Gastrocnemius medialis (tissue), 4 donors: Measurements from ENCODE around the gene CXXC4. TPM values are rescaled to one million over a fixed set of nuclear protein-coding genes. Genes with fewer than 3 reads are reported as not detected.

Experiments
- ATAC-seq, 2 donors: fragments of 150-250 bp; one replicate each; pipeline ENCODE4 v1.9.1; 2016
- DNase-seq, 2 donors: peaks; one replicate each; pipeline ENCODE4 v3.0.0-alpha.2; 2019
- H3K27ac ChIP-seq, 4 donors: fragments of 200-600 bp; sonication (generic); 1 replicate in 1 of 4; 2 replicates in 3 of 4; pipeline ENCODE4 v1.5.1; 2016 to 2018; ENCODE audit warnings: mild to moderate bottlenecking in 2 of 4, moderate library complexity in 1 of 4
- H3K27me3 ChIP-seq, 3 donors: fragments of 200-600 bp; sonication (generic) in 2 of 3; 1 replicate in 1 of 3; 2 replicates in 2 of 3; pipeline versions ENCODE4 v1.5.1 to v1.6.0; 2016 to 2019; ENCODE audit warnings: mild to moderate bottlenecking in 1 of 3, moderate library complexity in 1 of 3
- H3K36me3 ChIP-seq, 2 donors: fragments of 200-600 bp; sonication (generic) in 1 of 2; one replicate each; pipeline ENCODE4 v1.5.1; 2017 to 2018
- H3K4me1 ChIP-seq, 2 donors: fragments of 200-600 bp; sonication (generic) in 1 of 2; one replicate each; pipeline ENCODE4 v1.5.1; 2016 to 2017; ENCODE audit warnings: mild to moderate bottlenecking in 2 of 2
- H3K4me3 ChIP-seq, 4 donors: fragments of 200-600 bp; sonication (generic) in 3 of 4; 1 replicate in 1 of 4; 2 replicates in 3 of 4; pipeline ENCODE4 v1.5.1; 2016 to 2019; ENCODE audit warnings: mild to moderate bottlenecking in 2 of 4
- H3K9me3 ChIP-seq, 3 donors: fragments of 200-600 bp; sonication (generic) in 2 of 3; 1 replicate in 1 of 3; 2 replicates in 2 of 3; pipeline ENCODE4 v1.5.1; 2016 to 2019
- POLR2A ChIP-seq, 2 donors: fragments of 450-650 bp; IDR thresholded peaks; one replicate each; pipeline ENCODE4 v1.6.1; 2017; ENCODE audit warnings: antibody characterized with exemption in 2 of 2, mild to moderate bottlenecking in 2 of 2, moderate library complexity in 2 of 2
- in situ Hi-C, 4 donors: fragments of 200-750 bp; cut with MboI; loops; one replicate each; pipeline versions ENCODE4 v1.15.0 to v1.8.0; 2017; ENCODE audit warnings: low sequenced_read_pairs in 4 of 4
- intact Hi-C: fragments of 100-400 bp; cut with DNase I; formaldehyde crosslinking; loops from one replicate; pipeline ENCODE4 v1.15.1; 2023; ENCODE audit warnings: low total_unique reads
- total RNA-seq, 4 donors: library from RNA; depleted of rRNA; stranded (reverse); fragments of >200 nt; gene quantifications; one replicate each; pipeline versions ENCODE4 v1.1.0 to v1.2.3, GENCODE V29; 2016
- TF ChIP-seq, protein P1 (sequence below), 5 experiments: fragments of 450-650 bp in 3 of 5; fragments of 200-600 bp in 2 of 5; sonication (generic) in 2 of 5; IDR thresholded peaks in 4 of 5; conservative IDR thresholded peaks in 1 of 5; 1 replicate in 4 of 5; 2 replicates in 1 of 5; pipeline ENCODE4 v1.5.1; 2016 to 2019; ENCODE audit warnings: antibody characterized with exemption in 5 of 5, mild to moderate bottlenecking in 3 of 5, moderate library complexity in 3 of 5

Gene CXXC4
- total RNA-seq, 4 donors from 2014 or later, result 0.17 to 0.36 (median 0.24) TPM; not detected in 1

DNA sequence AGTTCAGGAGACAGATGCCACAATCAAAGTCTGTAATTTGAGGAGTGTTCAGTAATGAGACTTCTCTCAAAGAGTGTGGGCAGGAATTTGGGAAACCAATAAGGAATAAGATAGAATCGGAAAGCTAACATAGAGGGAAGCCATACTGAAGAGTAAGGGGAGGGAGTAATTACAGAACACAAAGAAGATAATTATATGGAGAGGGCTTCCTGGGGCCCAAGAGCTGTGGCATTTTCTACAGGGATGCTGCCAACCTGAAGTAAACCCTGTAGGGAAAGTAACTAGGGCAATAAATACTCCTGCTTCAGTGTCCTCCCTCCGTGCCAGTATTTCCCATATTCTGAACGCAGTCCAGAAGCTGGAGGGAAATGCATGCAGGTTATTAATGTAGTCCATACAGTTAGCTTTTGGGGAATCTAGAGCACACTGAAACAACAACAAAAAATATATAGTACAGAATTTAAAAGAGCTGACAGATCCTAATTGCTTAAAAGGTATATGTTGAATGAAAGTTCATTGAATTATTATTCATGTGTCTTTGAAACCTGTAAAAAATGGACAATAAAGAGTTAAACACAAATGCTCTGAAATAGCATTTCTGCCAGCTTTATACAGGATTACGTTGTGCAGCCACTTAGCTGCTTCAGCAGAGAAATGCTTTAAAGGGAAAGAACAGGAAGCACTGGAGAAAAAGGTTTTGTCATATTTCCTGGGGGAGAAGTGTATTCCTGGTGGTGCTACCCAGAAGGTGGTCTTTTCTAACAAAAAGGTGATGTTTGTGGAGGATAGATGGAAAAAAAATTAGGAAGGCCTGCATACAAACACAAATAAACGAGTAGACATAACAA is 48.0 kb downstream of the CXXC4 start:
- no peaks in the 10 kb centered on the region for H3K36me3 ChIP-seq
- H3K9me3 ChIP-seq, result no peaks in the 10 kb centered on the region
- no peak overlapping the region for H3K27ac ChIP-seq
- ATAC-seq (no peak), DNase-seq (no peak)
- TF ChIP-seq POLR2A (IDR thresholded peaks at IDR 0.05), result no peak
- TF ChIP-seq, protein P1, sequence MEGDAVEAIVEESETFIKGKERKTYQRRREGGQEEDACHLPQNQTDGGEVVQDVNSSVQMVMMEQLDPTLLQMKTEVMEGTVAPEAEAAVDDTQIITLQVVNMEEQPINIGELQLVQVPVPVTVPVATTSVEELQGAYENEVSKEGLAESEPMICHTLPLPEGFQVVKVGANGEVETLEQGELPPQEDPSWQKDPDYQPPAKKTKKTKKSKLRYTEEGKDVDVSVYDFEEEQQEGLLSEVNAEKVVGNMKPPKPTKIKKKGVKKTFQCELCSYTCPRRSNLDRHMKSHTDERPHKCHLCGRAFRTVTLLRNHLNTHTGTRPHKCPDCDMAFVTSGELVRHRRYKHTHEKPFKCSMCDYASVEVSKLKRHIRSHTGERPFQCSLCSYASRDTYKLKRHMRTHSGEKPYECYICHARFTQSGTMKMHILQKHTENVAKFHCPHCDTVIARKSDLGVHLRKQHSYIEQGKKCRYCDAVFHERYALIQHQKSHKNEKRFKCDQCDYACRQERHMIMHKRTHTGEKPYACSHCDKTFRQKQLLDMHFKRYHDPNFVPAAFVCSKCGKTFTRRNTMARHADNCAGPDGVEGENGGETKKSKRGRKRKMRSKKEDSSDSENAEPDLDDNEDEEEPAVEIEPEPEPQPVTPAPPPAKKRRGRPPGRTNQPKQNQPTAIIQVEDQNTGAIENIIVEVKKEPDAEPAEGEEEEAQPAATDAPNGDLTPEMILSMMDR (IDR thresholded peaks at IDR 0.05 in 4 of 5, conservative IDR thresholded peaks at IDR 0.05 in 1 of 5), result no peak
- intact Hi-C loops (no loop called here), in situ Hi-C loops (no loop called here)
- no peak overlapping the region for H3K4me3 ChIP-seq
- H3K27me3 ChIP-seq, result no peaks in the 10 kb centered on the region
- no peaks in the 10 kb centered on the region for H3K4me1 ChIP-seq

DNA sequence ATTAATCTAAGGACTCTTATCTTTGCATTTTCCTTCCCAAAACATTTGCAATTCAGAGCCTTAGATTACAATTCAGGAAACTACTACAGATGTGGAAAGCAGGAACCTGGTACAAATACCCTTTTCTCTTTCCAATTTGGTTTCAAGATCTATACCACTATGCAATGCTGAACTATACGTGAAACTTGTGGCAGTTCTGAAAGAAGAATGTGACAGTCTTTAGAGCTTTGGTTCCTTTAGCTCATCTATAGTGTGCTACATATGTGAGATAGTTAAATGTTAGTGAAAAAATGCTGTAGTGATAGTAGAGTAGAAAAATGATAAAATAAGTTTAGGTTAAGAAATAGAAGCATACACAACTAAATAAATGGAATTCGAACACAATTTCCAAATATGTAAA is 50.0 kb downstream of the CXXC4 start:
- ATAC-seq (no peak), DNase-seq (no peak)
- no peaks in the 10 kb centered on the region for H3K27me3 ChIP-seq
- no peaks in the 10 kb centered on the region for H3K4me1 ChIP-seq
- no peaks in the 10 kb centered on the region for H3K36me3 ChIP-seq
- in situ Hi-C loops, result no loop called here
- intact Hi-C loops, result no loop called here
- no peaks in the 10 kb centered on the region for H3K9me3 ChIP-seq
- no peak for TF ChIP-seq POLR2A (IDR thresholded peaks at IDR 0.05)
- TF ChIP-seq, protein P1 (IDR thresholded peaks at IDR 0.05 in 4 of 5, conservative IDR thresholded peaks at IDR 0.05 in 1 of 5), result no peak
- no peak overlapping the region for H3K4me3 ChIP-seq
- no peak overlapping the region for H3K27ac ChIP-seq

DNA sequence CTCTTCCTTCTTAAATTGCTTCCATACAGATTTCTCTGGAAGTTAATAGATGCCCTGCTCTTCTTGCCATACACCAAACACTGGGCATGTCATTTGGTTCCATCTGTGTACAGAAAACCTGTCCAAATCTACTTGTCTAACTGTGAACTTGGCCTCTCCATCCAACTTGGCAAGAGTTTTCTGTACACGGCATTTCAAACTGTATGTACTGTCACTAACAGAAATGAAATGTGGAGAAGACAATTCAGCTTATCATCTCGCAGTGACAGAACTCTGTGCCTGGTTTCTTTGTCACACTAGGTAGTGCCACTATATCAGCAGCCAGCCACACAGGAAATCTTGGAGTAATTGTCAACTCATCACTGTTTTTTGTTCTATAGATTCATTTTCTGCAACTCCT is 58.2 kb downstream of the CXXC4 start:
- in situ Hi-C loops, result no loop called here
- H3K9me3 ChIP-seq, result no peaks in the 10 kb centered on the region
- no peaks in the 10 kb centered on the region for H3K4me1 ChIP-seq
- DNase-seq (no peak), ATAC-seq (no peak)
- intact Hi-C loops, result no loop called here
- H3K36me3 ChIP-seq, result no peaks in the 10 kb centered on the region
- no peak for TF ChIP-seq POLR2A (IDR thresholded peaks at IDR 0.05)
- TF ChIP-seq, protein P1 (IDR thresholded peaks at IDR 0.05 in 4 of 5, conservative IDR thresholded peaks at IDR 0.05 in 1 of 5), result no peak
- H3K27ac ChIP-seq, result no peak overlapping the region
- no peak overlapping the region for H3K4me3 ChIP-seq
- H3K27me3 ChIP-seq, result no peaks in the 10 kb centered on the region

DNA sequence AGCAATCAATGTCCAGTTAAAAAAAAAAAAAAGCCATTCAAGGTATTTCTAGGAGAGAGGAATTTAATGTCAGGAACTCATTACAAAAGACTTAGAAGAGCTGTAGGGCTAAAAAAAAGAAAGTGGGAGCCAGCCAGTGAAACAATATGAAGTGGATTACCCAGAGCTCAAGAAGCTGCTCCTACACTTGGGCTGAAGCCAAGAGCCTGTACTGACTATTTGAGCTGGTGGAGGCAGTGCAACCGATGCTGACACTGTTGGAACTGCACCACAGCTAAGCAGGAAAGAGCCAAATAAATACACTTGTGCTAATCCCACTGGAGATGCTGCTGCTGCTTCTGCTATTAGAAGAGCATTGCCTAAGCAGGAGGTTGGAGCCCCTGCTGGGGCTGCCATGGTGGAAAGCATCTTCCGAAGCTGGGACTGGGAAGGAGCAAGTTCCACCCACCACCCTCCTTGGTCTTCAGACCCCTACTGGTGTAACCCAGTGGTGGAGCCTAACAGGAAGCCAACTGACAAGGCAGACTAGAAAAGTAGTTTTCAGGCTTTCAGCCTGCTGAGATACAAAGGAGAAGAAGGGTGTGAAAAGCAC is 65.4 kb downstream of the CXXC4 start:
- in situ Hi-C loops (no loop called here), intact Hi-C loops (no loop called here)
- Histone ChIP-seq H3K36me3 (no peaks in the 10 kb centered on the region), H3K4me3 (no peak overlapping the region), H3K27ac (no peak overlapping the region), H3K4me1 (peaks cover 0 to 4% of the 10 kb centered on the region in 2 donors), H3K27me3 (no peaks in the 10 kb centered on the region), H3K9me3 (no peaks in the 10 kb centered on the region)
- TF ChIP-seq, protein P1 (IDR thresholded peaks at IDR 0.05 in 4 of 5, conservative IDR thresholded peaks at IDR 0.05 in 1 of 5), result no peak
- TF ChIP-seq POLR2A (IDR thresholded peaks at IDR 0.05), result no peak
- ATAC-seq, result no peak
- no peak for DNase-seq
